GM12892 (cell line): Measurements from ENCODE around the gene ZNF827.

Source experiments
- POLR2A ChIP-seq: IDR thresholded peaks from 2 replicates; pipeline ENCODE4 v1.6.1; 2011; ENCODE audit warnings: low read depth, low read length, control low read depth
- POLR2AphosphoS5 ChIP-seq: IDR thresholded peaks from 2 replicates; pipeline ENCODE4 v1.6.1; 2011; ENCODE audit warnings: low read depth, low read length, control low read depth

- TF ChIP-seq POLR2AphosphoS5 = no peak
- TF ChIP-seq POLR2A = no peak
Observed at GRCh38 chr4:145772347-145772746, 166.3 kb downstream of the ZNF827 start.
